Spinal cord (tissue), 10 donors: ENCODE measurements around the gene CEP70. TPM values are rescaled to one million over a fixed set of nuclear protein-coding genes. Genes with fewer than 3 reads are reported as not detected.
A peak's percentile ranks its signal among the peaks of the same experiment; 100 is the strongest.
"Not testable (repeated sequence)": the region's sequence is repeated elsewhere in the genome, so short reads cannot be mapped to it uniquely, and the experiment has no call there.

Source experiments
- DNase-seq, 6 donors: peaks; one replicate each; pipeline versions ENCODE4 v3.0.0 to v3.0.0-alpha.2; 2013 to 2015; ENCODE audit warnings: low spot score in 6 of 6, low read depth in 4 of 6
- H3K27ac ChIP-seq: one replicate; pipeline ENCODE4 v1.5.1; 2013; ENCODE audit warnings: low read depth, low read length, control low read depth
- H3K27me3 ChIP-seq: one replicate; pipeline ENCODE4 v1.6.1; 2013; ENCODE audit warnings: low read length; ENCODE audit not compliant: control insufficient read depth, insufficient read depth
- H3K36me3 ChIP-seq: one replicate; pipeline ENCODE4 v1.6.1; 2013; ENCODE audit warnings: low read length; ENCODE audit not compliant: control insufficient read depth, insufficient read depth
- H3K4me1 ChIP-seq: one replicate; pipeline ENCODE4 v1.6.1; 2013; ENCODE audit warnings: low read length; ENCODE audit not compliant: control insufficient read depth, insufficient read depth
- H3K4me3 ChIP-seq: one replicate; pipeline ENCODE4 v1.5.1; 2013; ENCODE audit warnings: low read depth, low read length, control low read depth
- H3K9me3 ChIP-seq: one replicate; pipeline ENCODE4 v1.6.1; 2013; ENCODE audit warnings: low read length; ENCODE audit not compliant: control insufficient read depth, insufficient read depth
- WGBS: methylation state at CpG from one replicate; pipeline ENCODE4 v1.1.5; 2013; ENCODE audit warnings: missing lambda C conversion rate; ENCODE audit not compliant: insufficient coverage; 5-methylcytosine and 5-hydroxymethylcytosine counted together
- polyA plus RNA-seq, 2 donors: library from polyadenylated mRNA; unstranded; fragments of 120-200 nt; gene quantifications; one replicate each; pipeline ENCODE4 v1.2.1, GENCODE V29; 2013; ENCODE audit not compliant: insufficient read length in 2 of 2
- total RNA-seq, 2 donors: library from RNA; depleted of rRNA in 1 of 2; stranded (reverse); fragments of 120-200 nt in 1 of 2; fragments of >200 nt in 1 of 2; gene quantifications; one replicate each; pipeline versions ENCODE4 v1.2.3 to v1.2.4, GENCODE V29; 2013 to 2014
- donor health status: healthy.

CEP70 gene
- total and polyA plus RNA-seq, 4 donors: 29.7 to 50.9 (median 39.5) TPM

- Histone ChIP-seq H3K4me1 (no peaks in the 10 kb centered on the region), H3K4me3 (no peak overlapping the region), H3K27ac (no peak overlapping the region), H3K36me3 (peaks cover 9% of the 10 kb centered on the region), H3K9me3 (no peaks in the 10 kb centered on the region), H3K27me3 (no peaks in the 10 kb centered on the region)
- no peak for DNase-seq
These were observed 97.0 kb downstream of the CEP70 start for GRCh38 chr3:138497021-138497420.

GRCh38 chr3:138496436-138496835 is 97.6 kb downstream of the CEP70 start:
- no peak for DNase-seq
- WGBS: no CpG with 5 or more reads among the region's 2 CpGs
- H3K36me3 ChIP-seq: peaks cover 9% of the 10 kb centered on the region

GRCh38 chr3:138495638-138496037 is 98.4 kb downstream of the CEP70 start:
- 100% methylated on average over 1 of the region's 3 CpGs for WGBS

More at GRCh38 chr3:138496436-138496835, 97.6 kb downstream of the CEP70 start:
- Histone ChIP-seq H3K27ac (no peak overlapping the region), H3K4me1 (no peaks in the 10 kb centered on the region), H3K9me3 (no peaks in the 10 kb centered on the region), H3K27me3 (no peaks in the 10 kb centered on the region), H3K4me3 (no peak overlapping the region)

GRCh38 chr3:138494607-138494929 is 99.5 kb downstream of the CEP70 start:
- no peak overlapping the region for H3K4me3 ChIP-seq
- H3K36me3 ChIP-seq: peaks cover 5% of the 10 kb centered on the region
- no peak overlapping the region for H3K27ac ChIP-seq
- H3K4me1 ChIP-seq: no peaks in the 10 kb centered on the region
- H3K9me3 ChIP-seq: peaks cover 1% of the 10 kb centered on the region
- H3K27me3 ChIP-seq: no peaks in the 10 kb centered on the region
- DNase-seq: no peak

More at GRCh38 chr3:138495638-138496037, 98.4 kb downstream of the CEP70 start:
- H3K4me1 ChIP-seq, DNase-seq, H3K4me3 ChIP-seq, H3K36me3 ChIP-seq, H3K9me3 ChIP-seq, H3K27me3 ChIP-seq, H3K27ac ChIP-seq: not testable (repeated sequence)

GRCh38 chr3:138493804-138494606 is 100.1 kb downstream of the CEP70 start:
- H3K36me3 ChIP-seq: peaks cover 3% of the 10 kb centered on the region
- no peak overlapping the region for H3K27ac ChIP-seq
- peaks cover 1% of the 10 kb centered on the region for H3K9me3 ChIP-seq
- H3K4me1 ChIP-seq: no peaks in the 10 kb centered on the region
- WGBS: no CpG with 5 or more reads among the region's 3 CpGs
- no peak overlapping the region for H3K4me3 ChIP-seq
- peak in 1 of 6 donors; percentile 3 for DNase-seq
- no peaks in the 10 kb centered on the region for H3K27me3 ChIP-seq

GRCh38 chr3:138492980-138493675 is 100.9 kb downstream of the CEP70 start:
- Histone ChIP-seq H3K9me3 (peaks cover 1% of the 10 kb centered on the region), H3K27ac (no peak overlapping the region), H3K4me3 (no peak overlapping the region), H3K4me1 (no peaks in the 10 kb centered on the region), H3K27me3 (no peaks in the 10 kb centered on the region), H3K36me3 (peaks cover 3% of the 10 kb centered on the region)
- no peak for DNase-seq
- WGBS: 98% methylated on average over 4 of the region's 4 CpGs

GRCh38 chr3:138491971-138492370 is 102.1 kb downstream of the CEP70 start:
- peaks cover 3% of the 10 kb centered on the region for H3K36me3 ChIP-seq
- DNase-seq: no peak
- no peaks in the 10 kb centered on the region for H3K27me3 ChIP-seq
- H3K9me3 ChIP-seq: peaks cover 10% of the 10 kb centered on the region
- H3K4me1 ChIP-seq: no peaks in the 10 kb centered on the region
- no peak overlapping the region for H3K27ac ChIP-seq
- H3K4me3 ChIP-seq: no peak overlapping the region
- 100% methylated on average over 1 of the region's 1 CpG for WGBS

- not testable (repeated sequence) for H3K27ac ChIP-seq, DNase-seq, H3K4me1 ChIP-seq, H3K4me3 ChIP-seq, H3K27me3 ChIP-seq, H3K36me3 ChIP-seq
- WGBS: no CpG with 5 or more reads among the region's 6 CpGs
- H3K9me3 ChIP-seq: peaks cover 12% of the 10 kb centered on the region
These were observed 107.5 kb downstream of the CEP70 start for GRCh38 chr3:138486580-138486979.

- not testable (repeated sequence) for H3K36me3 ChIP-seq, H3K27me3 ChIP-seq, H3K4me3 ChIP-seq, H3K27ac ChIP-seq, DNase-seq, H3K4me1 ChIP-seq
- peaks cover 10% of the 10 kb centered on the region for H3K9me3 ChIP-seq
- WGBS: 97% methylated on average over 10 of the region's 17 CpGs
These were observed 109.4 kb downstream of the CEP70 start for GRCh38 chr3:138484672-138485071.

GRCh38 chr3:138479438-138479863 is 114.6 kb downstream of the CEP70 start:
- Histone ChIP-seq H3K4me3 (no peak overlapping the region), H3K36me3 (no peaks in the 10 kb centered on the region), H3K4me1 (no peaks in the 10 kb centered on the region), H3K9me3 (no peaks in the 10 kb centered on the region), H3K27me3 (no peaks in the 10 kb centered on the region), H3K27ac (no peak overlapping the region)
- WGBS: 0% methylated on average over 1 of the region's 4 CpGs
- peak in 4 of 6 donors; percentile 2 to 61 (median 22) for DNase-seq
